ENCODE data around the gene VWA3B.
"Not testable (repeated sequence)": the region's sequence is repeated elsewhere in the genome, so short reads cannot be mapped to it uniquely, and the experiment has no call there.

The VWA3B gene

GRCh38 chr2:98298683-98299164 lies 211.8 kb downstream of the VWA3B start:
- DNase-seq (ENCODE audit: low read depth in 2 of 2) = no peak

GRCh38 chr2:98299211-98299905 lies 212.4 kb downstream of the VWA3B start:
- no peak for DNase-seq (ENCODE audit: low read depth in 2 of 2)

- DNase-seq (ENCODE audit: low read depth in 2 of 2) = no peak
These were observed 213.3 kb downstream of the VWA3B start for GRCh38 chr2:98300141-98300874.

GRCh38 chr2:98301469-98301868 lies 214.5 kb downstream of the VWA3B start:
- DNase-seq (ENCODE audit: low read depth in 2 of 2) = no peak

- DNase-seq (ENCODE audit: low read depth in 2 of 2) = not testable (repeated sequence)
These were observed 220.2 kb downstream of the VWA3B start for GRCh38 chr2:98307131-98307696.

GRCh38 chr2:98308068-98308467 lies 221.1 kb downstream of the VWA3B start:
- no peak for DNase-seq (ENCODE audit: low read depth in 2 of 2)

GRCh38 chr2:98308532-98308931 lies 221.6 kb downstream of the VWA3B start:
- DNase-seq (ENCODE audit: low read depth in 2 of 2) = no peak

GRCh38 chr2:98309580-98309979 lies 222.6 kb downstream of the VWA3B start:
- DNase-seq (ENCODE audit: low read depth in 2 of 2) = no peak

GRCh38 chr2:98310010-98310409 lies 223.0 kb downstream of the VWA3B start:
- DNase-seq (ENCODE audit: low read depth in 2 of 2) = no peak

- no peak for DNase-seq (ENCODE audit: low read depth in 2 of 2)
These were observed 224.1 kb downstream of the VWA3B start for GRCh38 chr2:98311090-98311489.

- no peak for DNase-seq (ENCODE audit: low read depth in 2 of 2)
These were observed 225.0 kb downstream of the VWA3B start for GRCh38 chr2:98311771-98312545.

- DNase-seq (ENCODE audit: low read depth in 2 of 2) = no peak
These were observed 226.7 kb downstream of the VWA3B start for GRCh38 chr2:98313492-98314250.

- DNase-seq (ENCODE audit: low read depth in 2 of 2) = no peak
These were observed 227.3 kb downstream of the VWA3B start for GRCh38 chr2:98314251-98314650.

- DNase-seq (ENCODE audit: low read depth in 2 of 2) = no peak
These were observed 229.0 kb downstream of the VWA3B start for GRCh38 chr2:98315957-98316356.

- no peak for DNase-seq (ENCODE audit: low read depth in 2 of 2)
These were observed 230.2 kb downstream of the VWA3B start for GRCh38 chr2:98317214-98317613.

GRCh38 chr2:98320171-98320570 lies 233.2 kb downstream of the VWA3B start:
- not testable (repeated sequence) for DNase-seq (ENCODE audit: low read depth in 2 of 2)

GRCh38 chr2:98324181-98324580 lies 237.2 kb downstream of the VWA3B start:
- no peak for DNase-seq (ENCODE audit: low read depth in 2 of 2)

GRCh38 chr2:98327776-98328175 lies 240.8 kb downstream of the VWA3B start:
- no peak for DNase-seq (ENCODE audit: low read depth in 2 of 2)

GRCh38 chr2:98329549-98329948 lies 242.6 kb downstream of the VWA3B start:
- no peak for DNase-seq (ENCODE audit: low read depth in 2 of 2)

GRCh38 chr2:98332989-98333388 lies 246.0 kb downstream of the VWA3B start:
- DNase-seq (ENCODE audit: low read depth in 2 of 2) = no peak

- no peak for DNase-seq (ENCODE audit: low read depth in 2 of 2)
These were observed 247.0 kb downstream of the VWA3B start for GRCh38 chr2:98333922-98334321.

Data from stimulated activated CD4-positive, alpha-beta T cell treated with anti-CD3 and anti-CD28 coated beads, Interleukin-1b, Interleukin-23, amount 100 ng/mL, for 1 hour (primary cell).